ENCODE data around the gene HINT2.

Gene HINT2

DNA sequence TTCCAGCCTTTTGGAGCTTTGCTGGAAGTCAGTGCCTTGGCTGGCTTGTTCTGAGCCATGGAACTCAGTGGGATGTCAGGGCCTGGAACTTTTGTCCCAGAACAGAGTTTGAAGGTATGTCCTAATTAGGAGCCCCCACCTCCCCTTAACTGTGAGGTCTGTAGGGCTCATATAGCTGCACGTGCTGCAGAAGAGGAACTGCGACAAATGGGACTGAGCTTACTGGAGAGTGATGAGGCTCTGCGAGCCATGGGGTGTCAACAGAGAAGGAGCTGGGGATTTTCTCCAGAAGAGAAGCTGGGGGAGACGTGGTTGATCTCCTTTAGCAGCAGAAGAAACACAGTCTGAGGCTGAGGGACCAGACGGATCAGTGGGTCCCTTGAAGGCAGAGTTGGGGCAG lies 25.1 kb upstream of the HINT2 start:
- TF ChIP-seq, protein P1, sequence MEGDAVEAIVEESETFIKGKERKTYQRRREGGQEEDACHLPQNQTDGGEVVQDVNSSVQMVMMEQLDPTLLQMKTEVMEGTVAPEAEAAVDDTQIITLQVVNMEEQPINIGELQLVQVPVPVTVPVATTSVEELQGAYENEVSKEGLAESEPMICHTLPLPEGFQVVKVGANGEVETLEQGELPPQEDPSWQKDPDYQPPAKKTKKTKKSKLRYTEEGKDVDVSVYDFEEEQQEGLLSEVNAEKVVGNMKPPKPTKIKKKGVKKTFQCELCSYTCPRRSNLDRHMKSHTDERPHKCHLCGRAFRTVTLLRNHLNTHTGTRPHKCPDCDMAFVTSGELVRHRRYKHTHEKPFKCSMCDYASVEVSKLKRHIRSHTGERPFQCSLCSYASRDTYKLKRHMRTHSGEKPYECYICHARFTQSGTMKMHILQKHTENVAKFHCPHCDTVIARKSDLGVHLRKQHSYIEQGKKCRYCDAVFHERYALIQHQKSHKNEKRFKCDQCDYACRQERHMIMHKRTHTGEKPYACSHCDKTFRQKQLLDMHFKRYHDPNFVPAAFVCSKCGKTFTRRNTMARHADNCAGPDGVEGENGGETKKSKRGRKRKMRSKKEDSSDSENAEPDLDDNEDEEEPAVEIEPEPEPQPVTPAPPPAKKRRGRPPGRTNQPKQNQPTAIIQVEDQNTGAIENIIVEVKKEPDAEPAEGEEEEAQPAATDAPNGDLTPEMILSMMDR (conservative IDR thresholded peaks at IDR 0.05), result no peak
- TF ChIP-seq ZFX (IDR thresholded peaks at IDR 0.05), result no peak
- no peak overlapping the region for H3K27ac ChIP-seq

DNA sequence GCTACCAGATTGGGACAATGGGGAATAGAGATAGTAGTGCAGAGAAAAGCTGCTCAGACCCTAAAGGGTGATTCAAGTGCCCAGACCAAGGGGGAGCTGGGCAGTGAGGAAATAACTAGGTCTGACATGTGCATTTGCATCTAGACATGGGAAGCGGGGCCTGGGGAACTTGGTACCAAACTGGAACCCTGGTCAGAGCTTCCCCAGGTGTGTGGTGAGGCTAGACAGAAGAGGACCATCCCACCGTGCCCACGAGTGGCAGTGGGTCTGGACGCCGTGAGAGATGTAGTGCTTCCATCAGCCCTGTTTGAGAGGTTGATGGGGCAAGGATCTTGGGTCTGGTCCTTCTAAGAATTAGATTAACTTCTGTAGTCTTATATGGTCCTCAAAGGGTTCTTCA lies 21.8 kb upstream of the HINT2 start:
- TF ChIP-seq, protein P1 (conservative IDR thresholded peaks at IDR 0.05), result no peak
- no peak for TF ChIP-seq ZFX (IDR thresholded peaks at IDR 0.05)
- no peak overlapping the region for H3K27ac ChIP-seq

DNA sequence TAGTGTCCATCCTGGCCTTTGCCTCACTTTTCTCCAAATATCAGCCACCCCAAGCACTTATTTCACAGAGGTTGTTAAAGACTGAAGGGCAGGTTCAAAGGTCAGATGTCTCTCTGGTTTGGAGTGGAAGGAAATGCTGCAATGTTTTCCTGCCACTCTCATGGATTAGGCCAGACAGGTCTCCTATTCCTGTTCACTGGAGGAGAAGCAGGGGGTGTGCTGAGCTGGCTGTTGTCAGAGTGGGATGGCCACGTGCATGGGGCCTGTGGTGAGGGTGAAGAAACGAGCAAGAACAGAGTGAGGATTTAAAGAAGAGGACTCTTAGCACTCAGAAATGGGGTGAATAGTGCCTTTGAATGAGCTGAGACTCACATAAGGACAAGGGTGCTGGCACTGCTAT lies 20.9 kb upstream of the HINT2 start:
- TF ChIP-seq, protein P1 (conservative IDR thresholded peaks at IDR 0.05), result no peak
- TF ChIP-seq ZFX (IDR thresholded peaks at IDR 0.05), result no peak

DNA sequence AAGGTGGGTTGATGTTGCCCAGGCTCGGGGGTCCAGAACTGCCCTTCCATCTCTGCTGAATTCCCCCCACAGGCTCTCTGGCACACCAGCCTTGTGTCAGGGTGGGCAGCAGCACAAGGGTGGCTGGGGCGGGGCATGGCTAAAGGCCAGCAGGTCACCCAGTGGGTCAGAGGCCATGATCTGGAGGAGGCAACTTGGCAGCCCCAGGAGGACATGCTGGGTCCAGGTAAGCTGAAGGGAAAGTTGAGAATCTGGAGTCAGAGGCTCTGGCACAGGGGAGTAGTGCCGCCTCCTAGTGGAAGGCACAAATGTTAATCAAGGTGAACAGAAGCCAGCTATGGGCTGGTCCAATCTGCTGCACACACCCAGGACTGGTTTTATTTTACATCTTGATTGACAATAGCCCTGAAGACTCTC lies 20.4 kb upstream of the HINT2 start:
- H3K27ac ChIP-seq, result peak overlapping the region; percentile 83
- no peak for TF ChIP-seq ZFX (IDR thresholded peaks at IDR 0.05)
- TF ChIP-seq, protein P1 (conservative IDR thresholded peaks at IDR 0.05), result peak; percentile 54

More for the DNA sequence above, 20.9 kb upstream of the HINT2 start:
- peak overlapping the region; percentile 83 for H3K27ac ChIP-seq

DNA sequence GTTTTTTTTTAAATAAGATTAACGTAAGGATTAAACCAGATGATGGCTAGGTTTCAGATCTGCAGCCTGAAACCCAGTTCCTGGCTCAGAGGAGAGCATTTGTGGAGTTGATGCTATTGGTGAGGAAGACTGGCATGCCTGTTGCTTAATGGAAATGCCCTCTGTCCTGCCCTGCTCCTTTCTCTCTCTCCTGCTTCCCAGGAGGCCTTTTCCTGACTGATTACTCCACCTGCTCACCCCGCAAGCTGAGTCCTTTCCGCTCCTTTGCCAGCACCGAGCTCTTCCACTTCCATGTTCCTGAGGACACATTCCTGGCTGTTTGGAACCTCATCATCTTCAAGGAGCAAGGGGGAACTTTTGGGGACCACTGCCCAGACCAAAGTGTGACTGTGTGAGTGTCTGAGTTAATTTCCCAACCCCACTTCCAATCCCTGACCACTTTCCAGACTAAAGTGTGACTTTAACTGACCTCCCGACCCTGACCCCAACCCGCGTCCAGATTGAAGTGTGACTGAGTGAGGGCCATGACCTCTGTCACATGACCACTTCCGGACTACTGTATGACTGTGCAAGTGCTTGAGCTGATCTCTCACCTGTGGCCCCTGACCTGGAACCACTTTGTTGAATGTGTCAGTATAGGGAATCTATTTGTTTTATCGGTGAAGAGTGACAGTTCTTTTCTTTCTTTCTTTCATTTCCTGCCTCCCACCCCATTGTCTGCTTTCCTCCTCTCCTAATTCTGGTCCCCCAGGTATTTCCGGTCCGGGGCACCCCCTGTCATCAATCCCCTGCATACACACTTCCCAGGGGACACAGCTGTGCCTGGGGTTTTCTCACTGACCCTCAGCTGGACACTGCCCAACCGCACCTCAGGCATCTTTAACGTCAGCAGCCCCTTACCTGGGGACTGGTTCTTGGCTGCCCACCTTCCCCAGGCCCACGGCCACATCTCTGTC lies 19.7 kb upstream of the HINT2 start:
- TF ChIP-seq, protein P1 (conservative IDR thresholded peaks at IDR 0.05), result no peak
- TF ChIP-seq ZFX (IDR thresholded peaks at IDR 0.05), result no peak
- H3K27ac ChIP-seq, result peak overlapping the region; percentile 83

DNA sequence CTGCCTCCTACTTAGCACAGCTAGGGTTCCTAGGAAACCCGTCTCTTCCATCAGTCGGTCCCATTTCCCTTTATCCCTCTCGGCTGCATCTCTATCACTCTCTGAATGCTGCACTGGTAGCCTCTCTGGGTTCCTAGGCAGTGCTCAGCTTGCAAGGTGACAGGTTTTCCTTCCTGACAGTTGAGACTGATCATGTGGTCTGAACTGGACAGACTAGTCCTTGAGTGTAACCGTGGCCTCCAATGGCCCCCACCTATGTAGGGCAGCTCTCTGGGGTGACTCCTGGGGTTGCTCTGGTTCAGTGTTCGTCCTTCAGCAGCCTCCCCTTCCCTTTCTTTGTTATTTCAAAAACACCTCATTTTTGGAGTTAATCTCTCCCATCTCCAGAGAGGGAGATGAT lies 18.0 kb upstream of the HINT2 start:
- peak overlapping the region; percentile 83 for H3K27ac ChIP-seq
- TF ChIP-seq ZFX (IDR thresholded peaks at IDR 0.05), result no peak
- TF ChIP-seq, protein P1 (conservative IDR thresholded peaks at IDR 0.05), result no peak

DNA sequence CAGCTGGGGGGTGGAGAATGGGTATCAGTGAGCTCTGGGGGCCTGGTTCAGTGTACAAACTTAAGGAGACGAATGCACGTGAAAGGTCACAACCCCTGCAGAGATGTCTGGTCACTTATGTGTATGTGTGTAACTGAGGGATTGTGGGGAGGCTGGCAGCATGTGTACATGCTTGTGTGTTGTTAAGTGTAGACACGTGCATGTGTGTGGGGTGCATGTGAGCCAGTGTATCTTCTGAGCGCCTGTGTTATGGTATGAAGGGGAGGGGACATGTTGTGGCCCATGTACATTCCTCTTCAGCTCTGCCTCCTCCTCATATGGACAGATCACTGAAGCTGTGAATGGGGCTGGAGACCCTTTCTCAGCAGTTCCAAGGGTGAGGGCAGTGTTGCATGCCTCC lies 16.2 kb upstream of the HINT2 start:
- TF ChIP-seq, protein P1 (conservative IDR thresholded peaks at IDR 0.05), result no peak
- TF ChIP-seq ZFX (IDR thresholded peaks at IDR 0.05), result no peak
- no peak overlapping the region for H3K27ac ChIP-seq
